BLaER1 treated with 17β-estradiol and CSF1 and Interleukin-3, amounts not matched to agents 10 nM and 100 nM (cell line): ENCODE data around the gene CD3E.

Experiments
- H3K27ac ChIP-seq, 11 experiments: shearing (Covaris generic); formaldehyde crosslinking; 2 replicates each; pipeline ENCODE4 v1.8.1; 2022
- H3K27me3 ChIP-seq, 11 experiments: shearing (Covaris generic); formaldehyde crosslinking; 2 replicates each; pipeline ENCODE4 v1.8.1; 2022
- H3K36me3 ChIP-seq, 11 experiments: shearing (Covaris generic); formaldehyde crosslinking; 2 replicates each; pipeline ENCODE4 v1.8.1; 2022
- H3K4me1 ChIP-seq, 10 experiments: shearing (Covaris generic); formaldehyde crosslinking; 2 replicates each; pipeline ENCODE4 v1.8.1; 2022
- H3K4me2 ChIP-seq, 11 experiments: shearing (Covaris generic); formaldehyde crosslinking; 2 replicates each; pipeline ENCODE4 v1.8.1; 2022
- H3K4me3 ChIP-seq, 10 experiments: shearing (Covaris generic); formaldehyde crosslinking; 2 replicates each; pipeline ENCODE4 v1.8.1; 2022
- H3K9ac ChIP-seq, 11 experiments: shearing (Covaris generic); formaldehyde crosslinking; 2 replicates each; pipeline ENCODE4 v1.8.1; 2022
- H3K9me3 ChIP-seq, 11 experiments: shearing (Covaris generic); formaldehyde crosslinking; replicated peaks in 1 of 11; 2 replicates each; pipeline ENCODE4 v1.8.1; 2022
- H4K20me1 ChIP-seq, 11 experiments: shearing (Covaris generic); formaldehyde crosslinking; 2 replicates each; pipeline ENCODE4 v1.8.1; 2022
- Cebpa-rat ChIP-seq, 11 experiments: shearing (Covaris generic); IDR thresholded peaks; 2 replicates each; pipeline ENCODE4 v1.8.1; 2022

The CD3E gene

DNA sequence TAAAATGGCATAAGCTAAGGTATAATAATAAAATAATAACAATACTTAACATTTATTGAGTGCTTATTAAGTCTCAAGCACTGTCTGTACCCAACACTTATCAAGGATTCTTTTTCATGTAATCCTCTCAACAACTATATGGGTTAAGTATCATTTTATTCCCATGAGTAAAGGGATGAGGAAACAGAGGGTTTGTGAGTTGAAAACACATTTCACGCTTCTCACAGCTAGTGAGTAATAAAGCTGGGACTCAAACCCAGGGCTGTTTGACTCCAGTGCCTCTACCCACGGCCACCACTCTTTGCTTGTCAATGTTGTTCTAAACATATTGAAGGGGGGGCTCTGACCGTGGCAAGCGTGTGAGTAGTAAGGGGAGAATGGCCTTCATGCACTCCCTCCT lies 8.7 kb downstream of the CD3E start:
- Histone ChIP-seq H3K4me2 (peak overlapping the region in 9 of 11 experiments; percentile 68 to 95 (median 86); a peak in 18 of 22 replicates), H3K9me3 (0 out of 22 replicates have a peak, but pooled peaks cover 0 to 3% (median 0%) of the 10 kb centered on the region in 11 experiments), H3K27me3 (no peaks in the 10 kb centered on the region), H3K4me3 (no peak overlapping the region), H3K9ac (peak overlapping the region in 4 of 11 experiments; percentile 8 to 48 (median 16); a peak in 3 of 22 replicates), H4K20me1 (no peaks in the 10 kb centered on the region), H3K36me3 (no peaks in the 10 kb centered on the region), H3K4me1 (peaks cover 51 to 63% (median 61%) of the 10 kb centered on the region in 10 experiments), H3K27ac (peak overlapping the region in 7 of 11 experiments; percentile 42 to 88 (median 71); a peak in 10 of 22 replicates)
- no peak for TF ChIP-seq Cebpa-rat (IDR thresholded peaks at IDR 0.05)

DNA sequence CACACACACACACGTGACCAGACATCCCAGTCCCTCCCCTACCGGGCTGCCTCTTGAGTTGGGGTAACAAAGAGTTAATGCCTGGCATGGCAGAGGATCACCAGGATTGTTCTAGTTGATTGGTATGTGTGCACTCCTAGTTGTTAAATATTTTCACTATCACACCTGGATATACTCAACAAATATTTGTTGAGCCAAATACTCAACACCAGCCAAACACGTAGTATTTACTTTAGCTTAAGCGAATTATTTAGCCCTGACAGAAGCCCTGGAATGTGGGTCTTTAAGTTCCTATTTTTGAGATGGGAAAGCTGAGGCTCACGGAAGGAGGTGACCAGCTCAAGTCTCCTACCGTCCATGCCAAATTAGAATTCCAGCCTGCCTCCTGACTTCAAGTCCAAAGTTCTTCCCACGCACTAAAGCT lies 10.5 kb downstream of the CD3E start:
- H4K20me1 ChIP-seq: no peaks in the 10 kb centered on the region
- H3K27ac ChIP-seq: peak overlapping the region in 10 of 11 experiments; percentile 2 to 89 (median 85); a peak in 18 of 22 replicates
- peak overlapping the region; percentile 80 to 95 (median 86) for H3K4me2 ChIP-seq
- H3K4me1 ChIP-seq: peaks cover 69 to 81% (median 78%) of the 10 kb centered on the region in 10 experiments
- peak overlapping the region in 8 of 11 experiments; percentile 65 to 79 (median 73); a peak in 13 of 22 replicates for H3K9ac ChIP-seq
- H3K4me3 ChIP-seq: peak overlapping the region in 2 of 10 experiments; percentile 22 to 54; a peak in 1 of 20 replicates
- H3K27me3 ChIP-seq: no peaks in the 10 kb centered on the region
- no peaks in the 10 kb centered on the region for H3K36me3 ChIP-seq
- no peak for TF ChIP-seq Cebpa-rat (IDR thresholded peaks at IDR 0.05)
- 0 out of 22 replicates have a peak, but pooled peaks cover 0 to 3% (median 0%) of the 10 kb centered on the region in 11 experiments for H3K9me3 ChIP-seq

DNA sequence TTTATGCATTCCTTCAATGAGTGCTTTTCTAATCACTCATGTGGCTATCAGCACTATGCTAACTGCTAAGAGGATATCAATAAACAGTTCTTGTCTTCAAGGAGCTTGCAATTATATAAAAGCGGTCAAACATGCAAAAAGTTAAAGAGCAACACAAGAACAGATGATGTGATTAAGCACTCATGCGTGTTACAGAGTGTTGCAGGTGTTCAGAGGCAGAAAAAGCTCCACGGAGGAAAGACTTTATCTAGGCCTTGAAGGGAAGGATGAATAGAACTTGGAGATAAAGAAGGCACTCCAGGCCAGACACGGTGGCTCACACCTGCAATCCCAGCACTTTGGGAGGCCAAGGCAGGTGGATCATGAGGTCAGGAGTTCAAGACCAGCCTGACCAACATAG lies 13.6 kb downstream of the CD3E start:
- Histone ChIP-seq H3K4me3 (no peak overlapping the region), H3K27me3 (no peaks in the 10 kb centered on the region), H3K27ac (peak overlapping the region in 6 of 11 experiments; percentile 57 to 88 (median 80); a peak in 10 of 22 replicates), H3K4me1 (peaks cover 82 to 100% (median 91%) of the 10 kb centered on the region in 10 experiments), H3K9ac (no peak overlapping the region; a peak in 1 of 22 replicates), H3K4me2 (peak overlapping the region; percentile 80 to 95 (median 86)), H4K20me1 (no peaks in the 10 kb centered on the region), H3K9me3 (peaks cover 0 to 5% (median 0%) of the 10 kb centered on the region in 11 experiments; a peak in 2 of 22 replicates), H3K36me3 (no peaks in the 10 kb centered on the region)
- no peak for TF ChIP-seq Cebpa-rat (IDR thresholded peaks at IDR 0.05)

DNA sequence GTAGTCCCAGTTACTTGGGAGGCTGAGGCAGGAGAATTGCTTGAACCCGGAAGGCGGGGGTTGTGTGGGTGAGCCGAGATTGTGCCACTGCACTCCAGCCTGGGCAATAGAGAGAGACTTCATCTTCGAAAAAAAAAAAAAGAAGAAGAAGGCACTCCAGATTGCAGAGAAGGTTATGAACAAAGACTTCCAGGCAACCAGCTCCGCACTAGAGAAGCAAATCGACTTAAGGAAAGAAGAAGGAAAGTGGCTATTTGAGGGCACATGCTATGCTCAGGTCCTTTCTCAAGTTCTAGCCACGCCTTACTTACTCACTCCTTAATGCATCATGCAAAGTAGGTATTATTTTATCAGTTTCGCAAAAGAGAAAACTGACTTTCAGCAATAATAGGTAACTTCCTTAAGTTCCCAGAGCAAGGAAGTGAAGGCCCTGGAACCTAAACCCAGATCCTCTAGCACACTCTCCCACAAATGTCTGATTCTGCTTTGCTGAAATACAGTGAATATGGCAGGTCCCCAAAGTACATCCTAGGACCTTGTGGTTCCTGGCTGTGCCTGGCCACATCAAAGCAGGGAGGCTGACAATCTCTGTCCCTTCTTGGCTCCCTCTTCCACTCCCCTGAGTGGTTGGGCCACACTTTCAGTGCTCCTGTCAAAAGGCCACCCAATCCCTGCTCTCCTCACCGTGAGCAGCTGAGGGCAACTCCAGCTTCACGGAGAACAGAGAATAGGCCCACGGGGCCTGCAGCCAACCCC lies 14.2 kb downstream of the CD3E start:
- no peak for TF ChIP-seq Cebpa-rat (IDR thresholded peaks at IDR 0.05)
- Histone ChIP-seq H3K4me2 (peak overlapping the region; percentile 80 to 95 (median 86)), H3K4me1 (peaks cover 76 to 94% (median 86%) of the 10 kb centered on the region in 10 experiments), H3K9ac (peak overlapping the region in 7 of 11 experiments; percentile 14 to 41 (median 26); a peak in 7 of 22 replicates), H3K4me3 (no peak overlapping the region), H3K27me3 (no peaks in the 10 kb centered on the region), H4K20me1 (no peaks in the 10 kb centered on the region), H3K27ac (peak overlapping the region in 10 of 11 experiments; percentile 5 to 88 (median 58); a peak in 18 of 22 replicates), H3K9me3 (peaks cover 0 to 5% (median 0%) of the 10 kb centered on the region in 11 experiments; a peak in 2 of 22 replicates), H3K36me3 (no peaks in the 10 kb centered on the region)

DNA sequence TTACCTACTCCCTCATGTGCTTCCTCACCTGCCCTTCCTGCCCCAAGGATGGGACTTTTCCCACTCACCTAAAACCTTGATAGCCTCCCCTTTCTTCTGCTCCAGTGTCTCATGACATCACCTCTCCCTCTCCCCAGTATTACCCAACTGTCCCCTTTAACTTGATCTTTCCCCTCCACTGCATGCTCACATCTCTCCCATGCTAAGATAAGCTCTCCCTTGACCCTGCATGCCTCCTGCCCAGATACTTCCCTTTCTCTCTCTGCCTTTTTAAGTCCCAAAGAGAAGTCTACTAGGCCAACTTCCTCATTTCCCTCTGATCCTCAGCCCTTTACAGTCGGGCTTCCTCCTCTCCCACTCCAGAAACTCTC lies 14.8 kb downstream of the CD3E start:
- H3K4me1 ChIP-seq: peaks cover 70 to 89% (median 80%) of the 10 kb centered on the region in 10 experiments

DNA sequence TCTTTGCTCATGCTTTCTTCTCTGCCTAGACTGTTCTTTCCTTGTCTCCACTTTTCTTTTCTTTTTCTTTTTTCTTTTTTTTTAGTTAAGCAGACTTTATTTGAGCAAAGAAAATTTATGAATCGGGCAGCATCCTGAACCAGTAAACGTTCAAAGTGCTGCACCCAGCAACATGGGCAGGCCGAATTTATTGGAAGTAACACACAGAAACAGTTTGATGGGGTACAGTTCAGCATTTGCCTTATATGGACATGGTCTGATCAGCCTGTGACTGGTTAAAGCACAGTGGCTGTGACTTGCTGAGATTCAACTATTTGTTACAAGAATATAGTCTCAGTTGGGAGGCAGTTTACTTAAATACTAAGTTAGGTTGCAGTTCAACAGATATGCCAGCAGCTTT lies 16.0 kb downstream of the CD3E start:
- TF ChIP-seq Cebpa-rat (IDR thresholded peaks at IDR 0.05): no peak
- no peak overlapping the region for H3K9ac ChIP-seq
- H3K36me3 ChIP-seq: no peaks in the 10 kb centered on the region
- no peak overlapping the region for H3K4me3 ChIP-seq
- H3K4me2 ChIP-seq: peak overlapping the region in 6 of 11 experiments; percentile 83 to 95 (median 88); a peak in 12 of 22 replicates
- peaks cover 0 to 5% (median 0%) of the 10 kb centered on the region in 11 experiments; a peak in 2 of 22 replicates for H3K9me3 ChIP-seq
- no peaks in the 10 kb centered on the region for H4K20me1 ChIP-seq
- peaks cover 58 to 77% (median 68%) of the 10 kb centered on the region in 10 experiments for H3K4me1 ChIP-seq
- no peaks in the 10 kb centered on the region for H3K27me3 ChIP-seq
- peak overlapping the region in 1 of 11 experiments; percentile 87; a peak in 1 of 22 replicates for H3K27ac ChIP-seq

More for the DNA sequence above, 14.8 kb downstream of the CD3E start:
- Histone ChIP-seq H3K9me3 (peaks cover 0 to 5% (median 0%) of the 10 kb centered on the region in 11 experiments; a peak in 2 of 22 replicates), H3K27me3 (no peaks in the 10 kb centered on the region), H3K9ac (peak overlapping the region in 7 of 11 experiments; percentile 14 to 49 (median 26); a peak in 8 of 22 replicates), H3K36me3 (no peaks in the 10 kb centered on the region), H4K20me1 (no peaks in the 10 kb centered on the region), H3K4me2 (peak overlapping the region; percentile 80 to 95 (median 86)), H3K27ac (peak overlapping the region in 10 of 11 experiments; percentile 5 to 88 (median 62); a peak in 18 of 22 replicates), H3K4me3 (no peak overlapping the region)
- no peak for TF ChIP-seq Cebpa-rat (IDR thresholded peaks at IDR 0.05)

DNA sequence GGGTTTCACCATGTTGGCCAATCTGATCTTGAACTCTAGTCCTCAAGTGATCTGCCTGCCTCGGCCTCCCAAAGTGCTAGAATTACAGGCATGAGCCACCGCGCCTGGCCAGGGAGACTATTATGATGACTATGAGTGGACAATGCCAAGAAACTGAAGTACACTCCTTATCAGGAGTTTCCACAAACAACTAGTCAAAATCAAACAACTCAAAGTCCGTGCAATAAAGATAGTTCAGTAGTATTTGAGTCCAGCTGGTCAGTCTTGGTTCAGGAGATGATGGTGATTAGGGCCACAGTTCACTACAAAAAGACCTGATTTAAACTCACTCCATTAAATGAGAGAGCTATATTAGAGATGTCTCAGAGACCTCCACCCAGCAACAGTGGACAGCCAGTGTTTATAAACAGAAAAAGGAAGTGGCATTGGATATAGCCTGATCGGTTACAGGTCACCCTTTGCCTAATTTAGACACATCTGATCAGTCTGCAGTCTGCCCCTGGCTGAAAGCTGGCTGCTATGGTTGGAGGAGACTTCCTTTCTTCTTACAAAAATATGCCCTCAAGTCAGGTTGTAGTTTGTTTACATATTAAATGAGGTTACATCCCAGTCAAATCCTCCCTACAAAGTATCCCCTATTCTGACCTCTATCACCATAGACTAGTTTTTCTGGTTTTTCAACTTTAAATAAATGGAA lies 17.0 kb downstream of the CD3E start:
- Histone ChIP-seq H3K27me3 (no peaks in the 10 kb centered on the region), H3K4me3 (no peak overlapping the region), H3K27ac (peak overlapping the region in 5 of 11 experiments; percentile 15 to 42 (median 34); a peak in 7 of 22 replicates), H3K36me3 (no peaks in the 10 kb centered on the region), H3K4me1 (peaks cover 48 to 66% (median 58%) of the 10 kb centered on the region in 10 experiments), H3K4me2 (peak overlapping the region; percentile 16 to 95 (median 52); a peak in 21 of 22 replicates), H4K20me1 (no peaks in the 10 kb centered on the region), H3K9ac (peak overlapping the region in 1 of 11 experiments; percentile 5; a peak in 1 of 22 replicates), H3K9me3 (peaks cover 0 to 5% (median 0%) of the 10 kb centered on the region in 11 experiments; a peak in 2 of 22 replicates)
- no peak for TF ChIP-seq Cebpa-rat (IDR thresholded peaks at IDR 0.05)

DNA sequence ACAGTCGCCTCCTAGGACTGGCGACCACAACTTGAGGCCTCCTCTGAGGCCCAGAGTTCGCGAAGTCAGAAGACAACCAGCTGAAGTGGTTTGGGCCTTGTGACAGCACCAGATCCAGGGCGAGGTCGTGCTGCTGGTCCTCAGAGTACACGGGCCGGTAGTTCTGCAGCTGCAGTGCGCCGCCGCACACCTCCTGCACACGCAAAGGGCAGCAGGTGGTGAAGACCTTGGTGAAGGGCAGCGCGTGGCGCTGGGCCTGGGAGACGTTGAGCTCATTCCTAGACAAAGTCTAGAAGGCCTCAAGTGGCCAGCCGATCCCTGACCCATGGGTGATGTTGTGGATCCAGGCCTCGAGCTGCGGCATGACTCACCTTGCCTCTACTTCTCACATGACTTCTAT lies 18.2 kb downstream of the CD3E start:
- H4K20me1 ChIP-seq: no peaks in the 10 kb centered on the region
- H3K9ac ChIP-seq: no peak overlapping the region
- no peaks in the 10 kb centered on the region for H3K36me3 ChIP-seq
- no peak overlapping the region for H3K4me3 ChIP-seq
- peaks cover 0 to 5% (median 0%) of the 10 kb centered on the region in 11 experiments; a peak in 2 of 22 replicates for H3K9me3 ChIP-seq
- H3K27me3 ChIP-seq: no peaks in the 10 kb centered on the region
- H3K4me1 ChIP-seq: peaks cover 36 to 56% (median 47%) of the 10 kb centered on the region in 10 experiments
- H3K4me2 ChIP-seq: peak overlapping the region in 8 of 11 experiments; percentile 26 to 95 (median 68); a peak in 11 of 22 replicates
- no peak for TF ChIP-seq Cebpa-rat (IDR thresholded peaks at IDR 0.05)
- peak overlapping the region in 1 of 11 experiments; percentile 20; a peak in 1 of 22 replicates for H3K27ac ChIP-seq
